T-helper 2 cell treated with Interferon-gamma antibody and Interleukin-4, amounts not matched to agents 100 ng/mL and 5 ng/mL, for 36 hours (primary cell): Measurements from ENCODE around the gene GRID2. TPM values are rescaled to one million over a fixed set of nuclear protein-coding genes. Genes with fewer than 3 reads are reported as not detected.

Experiments
- intact Hi-C: fragments of 100-400 bp; cut with micrococcal nuclease; formaldehyde crosslinking; loops from one replicate; pipeline ENCODE4 v1.15.1; 2023
- total RNA-seq: library from RNA; stranded (reverse); gene quantifications from 2 replicates; pipeline ENCODE4 v1.2.3, GENCODE V29; 2022

GRID2 gene
- total RNA-seq, 1 donor from 2014 or later = not detected

- intact Hi-C loops = no loop called here
Measured at GRCh38 chr4:93732509-93732908, 1428.7 kb downstream of the GRID2 start.

- intact Hi-C loops = no loop called here
Measured at GRCh38 chr4:93740890-93741289, 1437.1 kb downstream of the GRID2 start.

- intact Hi-C loops = no loop called here
Measured at GRCh38 chr4:93743022-93743421, 1439.3 kb downstream of the GRID2 start.

- intact Hi-C loops = no loop called here
Measured at GRCh38 chr4:93743635-93744034, 1439.9 kb downstream of the GRID2 start.

GRCh38 chr4:93744961-93745360 lies 1441.2 kb downstream of the GRID2 start:
- intact Hi-C loops = no loop called here

GRCh38 chr4:93746031-93746430 lies 1442.3 kb downstream of the GRID2 start:
- intact Hi-C loops = no loop called here

GRCh38 chr4:93747220-93747619 lies 1443.5 kb downstream of the GRID2 start:
- intact Hi-C loops = no loop called here

GRCh38 chr4:93748373-93749291 lies 1444.9 kb downstream of the GRID2 start:
- intact Hi-C loops = loop anchor here (2.0 kb wide), 1 partner anchor 40 kb away; no protein-coding TSS in a partner anchor

- intact Hi-C loops = loop anchor here (2.0 kb wide), 1 partner anchor 39 kb away; no protein-coding TSS in a partner anchor
Measured at GRCh38 chr4:93749292-93749761, 1445.6 kb downstream of the GRID2 start.

GRCh38 chr4:93751411-93751810 lies 1447.6 kb downstream of the GRID2 start:
- intact Hi-C loops = no loop called here

- intact Hi-C loops = no loop called here
Measured at GRCh38 chr4:93756101-93756500, 1452.3 kb downstream of the GRID2 start.

- intact Hi-C loops = no loop called here
Measured at GRCh38 chr4:93759506-93759905, 1455.7 kb downstream of the GRID2 start.

- intact Hi-C loops = no loop called here
Measured at GRCh38 chr4:93760284-93760683, 1456.5 kb downstream of the GRID2 start.

- intact Hi-C loops = no loop called here
Measured at GRCh38 chr4:93761286-93761685, 1457.5 kb downstream of the GRID2 start.

GRCh38 chr4:93764639-93765246 lies 1461.0 kb downstream of the GRID2 start:
- intact Hi-C loops = no loop called here

- intact Hi-C loops = no loop called here
Measured at GRCh38 chr4:93767917-93768316, 1464.2 kb downstream of the GRID2 start.

GRCh38 chr4:93770201-93770600 lies 1466.4 kb downstream of the GRID2 start:
- intact Hi-C loops = no loop called here

GRCh38 chr4:93771640-93772411 lies 1468.1 kb downstream of the GRID2 start:
- intact Hi-C loops = no loop called here

- intact Hi-C loops = no loop called here
Measured at GRCh38 chr4:93772858-93773257, 1469.1 kb downstream of the GRID2 start.

- intact Hi-C loops = no loop called here
Measured at GRCh38 chr4:93775551-93775950, 1471.8 kb downstream of the GRID2 start.

GRCh38 chr4:93776386-93777080 lies 1472.8 kb downstream of the GRID2 start:
- intact Hi-C loops = no loop called here
